ENCODE measurements around the gene CFDP1. TPM values are rescaled to one million over a fixed set of nuclear protein-coding genes. Genes with fewer than 3 reads are reported as not detected.

The CFDP1 gene
- total RNA-seq, 1 donor from 2014 or later = 65.7 TPM

DNA sequence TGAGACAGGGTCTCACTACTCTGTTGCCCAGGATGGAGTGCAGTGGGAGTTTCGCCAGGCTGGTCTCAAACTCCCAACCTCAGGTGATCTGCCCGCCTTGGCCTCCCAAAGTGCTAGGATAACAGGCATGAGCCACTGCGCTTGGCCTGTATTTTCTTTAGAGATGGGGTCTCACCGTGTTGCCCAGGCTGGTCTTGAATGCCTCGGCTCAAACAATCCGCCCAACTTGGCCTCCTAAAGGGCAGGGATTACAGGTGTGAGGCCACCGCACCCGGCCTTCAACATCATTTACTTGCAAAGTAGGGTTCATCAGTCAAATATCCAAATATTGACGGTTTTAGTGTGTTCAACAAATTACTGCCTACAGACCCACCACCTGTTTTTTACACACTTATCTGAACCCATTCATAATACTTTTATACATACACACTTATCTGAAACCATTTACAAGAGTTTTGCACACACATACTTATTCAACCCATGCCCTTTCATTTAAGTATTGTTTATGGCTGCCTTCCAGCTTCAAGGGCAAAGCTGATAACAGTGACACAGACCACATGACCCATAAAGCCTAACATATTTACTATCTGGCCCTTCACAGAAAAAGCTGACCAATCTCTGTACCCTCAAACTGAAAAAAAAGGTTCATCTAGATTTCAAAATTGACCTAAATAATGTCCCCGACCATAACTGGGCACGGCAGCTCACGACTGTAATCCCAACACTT, 19.3 kb upstream of the CFDP1 start:
- peaks cover 9% of the 10 kb centered on the region for H3K36me3 Mint-ChIP-seq (ENCODE audit: low read depth, unreplicated experiment)
- no peaks in the 10 kb centered on the region for H3K9me3 Mint-ChIP-seq (ENCODE audit: unreplicated experiment)
- no peak for DNase-seq (ENCODE audit: low spot score)
- no peak overlapping the region for H3K4me3 Mint-ChIP-seq (ENCODE audit: unreplicated experiment)
- TF ChIP-seq, protein P1, sequence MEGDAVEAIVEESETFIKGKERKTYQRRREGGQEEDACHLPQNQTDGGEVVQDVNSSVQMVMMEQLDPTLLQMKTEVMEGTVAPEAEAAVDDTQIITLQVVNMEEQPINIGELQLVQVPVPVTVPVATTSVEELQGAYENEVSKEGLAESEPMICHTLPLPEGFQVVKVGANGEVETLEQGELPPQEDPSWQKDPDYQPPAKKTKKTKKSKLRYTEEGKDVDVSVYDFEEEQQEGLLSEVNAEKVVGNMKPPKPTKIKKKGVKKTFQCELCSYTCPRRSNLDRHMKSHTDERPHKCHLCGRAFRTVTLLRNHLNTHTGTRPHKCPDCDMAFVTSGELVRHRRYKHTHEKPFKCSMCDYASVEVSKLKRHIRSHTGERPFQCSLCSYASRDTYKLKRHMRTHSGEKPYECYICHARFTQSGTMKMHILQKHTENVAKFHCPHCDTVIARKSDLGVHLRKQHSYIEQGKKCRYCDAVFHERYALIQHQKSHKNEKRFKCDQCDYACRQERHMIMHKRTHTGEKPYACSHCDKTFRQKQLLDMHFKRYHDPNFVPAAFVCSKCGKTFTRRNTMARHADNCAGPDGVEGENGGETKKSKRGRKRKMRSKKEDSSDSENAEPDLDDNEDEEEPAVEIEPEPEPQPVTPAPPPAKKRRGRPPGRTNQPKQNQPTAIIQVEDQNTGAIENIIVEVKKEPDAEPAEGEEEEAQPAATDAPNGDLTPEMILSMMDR (IDR thresholded peaks at IDR 0.05; ENCODE audit: unreplicated experiment) = no peak
- H3K27me3 Mint-ChIP-seq (ENCODE audit: unreplicated experiment) = peaks cover 1% of the 10 kb centered on the region
- H3K4me1 Mint-ChIP-seq (ENCODE audit: unreplicated experiment) = peaks cover 11% of the 10 kb centered on the region
- H3K27ac Mint-ChIP-seq (ENCODE audit: unreplicated experiment) = peak overlapping the region; percentile 57

DNA sequence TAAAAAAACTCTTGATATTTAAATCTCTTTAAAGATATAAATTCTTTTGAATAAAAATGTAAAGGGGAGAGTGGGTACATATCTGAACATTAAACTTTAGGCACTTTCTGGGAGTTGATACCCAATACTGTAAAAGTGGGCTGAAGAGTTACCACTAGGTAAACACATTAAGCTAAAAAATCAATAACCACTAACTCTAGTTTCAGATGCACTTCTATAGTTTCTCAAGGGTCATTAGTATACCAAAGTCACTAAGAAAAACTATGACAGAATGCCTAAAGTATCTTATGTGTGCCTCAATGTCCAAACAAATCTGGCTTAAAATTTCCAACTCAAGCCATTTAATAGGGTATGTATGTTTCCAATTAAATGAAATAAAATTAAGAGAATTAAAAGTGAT, 13.1 kb upstream of the CFDP1 start:
- Mint-ChIP-seq H3K27me3 (ENCODE audit: unreplicated experiment) (no peaks in the 10 kb centered on the region), H3K4me1 (ENCODE audit: unreplicated experiment) (no peaks in the 10 kb centered on the region), H3K27ac (ENCODE audit: unreplicated experiment) (no peak overlapping the region), H3K9me3 (ENCODE audit: unreplicated experiment) (no peaks in the 10 kb centered on the region), H3K36me3 (ENCODE audit: low read depth, unreplicated experiment) (peaks cover 10% of the 10 kb centered on the region), H3K4me3 (ENCODE audit: unreplicated experiment) (no peak overlapping the region)
- DNase-seq (ENCODE audit: low spot score) = no peak
- TF ChIP-seq, protein P1 (IDR thresholded peaks at IDR 0.05; ENCODE audit: unreplicated experiment) = no peak

DNA sequence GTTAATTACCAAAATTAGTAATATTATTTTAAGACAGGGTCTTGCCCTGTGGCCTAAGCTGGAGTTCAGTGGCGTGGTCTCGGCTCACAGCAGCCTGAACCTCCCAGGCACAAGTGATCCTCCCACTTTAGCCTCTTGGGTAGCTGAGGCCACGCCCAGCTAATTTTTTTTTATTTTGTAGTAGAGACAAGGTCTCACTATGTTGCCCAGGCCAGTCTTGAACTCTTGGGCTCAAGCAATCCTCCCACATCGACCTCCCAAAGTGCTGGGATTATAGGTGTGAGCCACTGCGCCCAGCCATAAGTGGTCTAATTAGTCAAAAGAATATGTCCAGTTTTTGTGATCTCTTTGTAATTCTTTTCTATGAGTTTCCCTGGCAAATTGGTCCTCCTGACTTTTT, 12.0 kb upstream of the CFDP1 start:
- Mint-ChIP-seq H3K27ac (ENCODE audit: unreplicated experiment) (no peak overlapping the region), H3K9me3 (ENCODE audit: unreplicated experiment) (no peaks in the 10 kb centered on the region), H3K4me1 (ENCODE audit: unreplicated experiment) (no peaks in the 10 kb centered on the region), H3K36me3 (ENCODE audit: low read depth, unreplicated experiment) (peaks cover 10% of the 10 kb centered on the region), H3K4me3 (ENCODE audit: unreplicated experiment) (no peak overlapping the region), H3K27me3 (ENCODE audit: unreplicated experiment) (no peaks in the 10 kb centered on the region)
- no peak for DNase-seq (ENCODE audit: low spot score)
- TF ChIP-seq, protein P1 (IDR thresholded peaks at IDR 0.05; ENCODE audit: unreplicated experiment) = no peak

DNA sequence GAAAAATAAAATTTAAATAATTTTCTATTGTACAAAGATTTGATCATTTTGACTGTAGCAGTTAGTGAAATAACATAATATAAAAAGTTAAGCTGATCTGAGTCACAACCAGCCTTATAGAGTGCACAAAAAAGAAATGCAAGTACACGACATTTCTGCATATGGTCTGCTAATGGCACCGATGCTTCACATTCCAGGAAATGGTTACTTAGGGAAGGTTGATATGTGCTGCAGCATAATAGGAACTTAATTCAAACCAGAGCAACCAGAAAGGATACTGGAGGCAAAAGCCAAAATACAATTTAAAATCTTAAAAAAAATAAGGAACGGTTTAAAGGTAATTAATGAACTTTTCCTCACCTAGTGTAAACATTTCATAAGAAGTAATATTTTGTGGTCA, 10.0 kb upstream of the CFDP1 start:
- no peak for DNase-seq (ENCODE audit: low spot score)
- H3K27ac Mint-ChIP-seq (ENCODE audit: unreplicated experiment) = no peak overlapping the region
- H3K4me3 Mint-ChIP-seq (ENCODE audit: unreplicated experiment) = no peak overlapping the region
- H3K4me1 Mint-ChIP-seq (ENCODE audit: unreplicated experiment) = no peaks in the 10 kb centered on the region
- H3K9me3 Mint-ChIP-seq (ENCODE audit: unreplicated experiment) = no peaks in the 10 kb centered on the region
- peaks cover 5% of the 10 kb centered on the region for H3K36me3 Mint-ChIP-seq (ENCODE audit: low read depth, unreplicated experiment)
- TF ChIP-seq, protein P1 (IDR thresholded peaks at IDR 0.05; ENCODE audit: unreplicated experiment) = no peak
- H3K27me3 Mint-ChIP-seq (ENCODE audit: unreplicated experiment) = peaks cover 2% of the 10 kb centered on the region

DNA sequence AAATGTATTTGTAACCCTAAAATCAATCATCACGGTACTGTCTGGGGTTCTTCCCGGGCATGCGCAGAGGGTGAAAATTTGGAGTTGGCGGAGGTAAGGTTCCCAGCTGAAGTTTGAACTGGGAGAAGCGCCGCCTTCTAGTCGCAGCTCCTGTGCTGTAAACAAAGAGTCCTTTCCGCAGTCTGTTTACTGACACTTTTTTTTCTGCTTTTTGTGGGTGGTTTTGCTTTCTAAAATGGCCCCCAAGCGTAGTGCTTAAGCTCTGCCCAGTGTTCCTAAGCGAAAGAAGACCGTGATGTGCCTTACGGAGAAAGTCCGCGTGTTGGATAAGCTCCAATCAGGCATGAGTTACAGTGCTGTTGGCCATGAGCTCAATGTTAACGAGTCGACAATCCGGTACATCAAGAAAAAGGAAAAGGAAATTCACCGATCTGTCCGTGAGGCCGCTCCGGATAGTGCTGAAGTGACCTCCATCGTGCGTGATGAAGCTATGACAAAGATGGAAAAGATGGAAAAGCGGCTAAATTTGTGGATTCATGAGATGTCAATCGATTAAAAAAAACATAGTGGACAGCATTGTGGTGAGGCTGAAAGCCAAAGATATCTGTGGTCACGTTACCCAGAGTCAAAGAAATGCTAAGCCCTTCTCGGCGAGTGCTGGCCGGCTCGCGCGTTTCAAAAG, 570 bp upstream of the CFDP1 start:
- DNase-seq (ENCODE audit: low spot score) = peak; percentile 60
- Mint-ChIP-seq H3K4me3 (ENCODE audit: unreplicated experiment) (peak overlapping the region; percentile 89), H3K4me1 (ENCODE audit: unreplicated experiment) (peaks cover 14% of the 10 kb centered on the region), H3K27me3 (ENCODE audit: unreplicated experiment) (peaks cover 7% of the 10 kb centered on the region), H3K27ac (ENCODE audit: unreplicated experiment) (peak overlapping the region; percentile 94), H3K9me3 (ENCODE audit: unreplicated experiment) (no peaks in the 10 kb centered on the region), H3K36me3 (ENCODE audit: low read depth, unreplicated experiment) (peaks cover 4% of the 10 kb centered on the region)
- TF ChIP-seq, protein P1 (IDR thresholded peaks at IDR 0.05; ENCODE audit: unreplicated experiment) = no peak
